H9 (cell line): Measurements from ENCODE around the gene ZNF275. TPM values are rescaled to one million over a fixed set of nuclear protein-coding genes. Genes with fewer than 3 reads are reported as not detected.

ENCODE experiments used
- DNase-seq: peaks from one replicate; pipeline ENCODE4 v3.0.0-alpha.2; 2017
- H2AFZ ChIP-seq: one replicate; pipeline ENCODE4 v1.6.1; 2013; ENCODE audit warnings: mild to moderate bottlenecking, low read length, control low read depth, moderate library complexity
- H2AK5ac ChIP-seq: 2 replicates; pipeline ENCODE4 v1.6.1; 2013; ENCODE audit warnings: low read length, control low read depth, mixed read lengths; ENCODE audit not compliant: insufficient read length
- H2BK120ac ChIP-seq: one replicate; pipeline ENCODE4 v1.6.1; 2013; ENCODE audit warnings: low read depth, mild to moderate bottlenecking, low read length, control low read depth, inconsistent platforms; ENCODE audit not compliant: poor library complexity, severe bottlenecking
- H2BK12ac ChIP-seq: 2 replicates; pipeline ENCODE4 v1.6.1; 2013; ENCODE audit warnings: low read length, control low read depth, mixed read lengths, low read depth; ENCODE audit not compliant: insufficient read length
- H2BK15ac ChIP-seq: 2 replicates; pipeline ENCODE4 v1.6.1; 2013; ENCODE audit warnings: low read depth, low read length, control low read depth
- H2BK20ac ChIP-seq: one replicate; pipeline ENCODE4 v1.6.1; 2013; ENCODE audit warnings: low read depth, mild to moderate bottlenecking, low read length, control low read depth, inconsistent platforms; ENCODE audit not compliant: poor library complexity, severe bottlenecking
- H2BK5ac ChIP-seq: 2 replicates; pipeline ENCODE4 v1.6.1; 2013; ENCODE audit warnings: low read length, control low read depth, mixed read lengths; ENCODE audit not compliant: insufficient read length
- H3K14ac ChIP-seq: 2 replicates; pipeline ENCODE4 v1.6.1; 2013; ENCODE audit warnings: low read length, control low read depth; ENCODE audit not compliant: insufficient read depth
- H3K18ac ChIP-seq: 2 replicates; pipeline ENCODE4 v1.6.1; 2013; ENCODE audit warnings: low read depth, mild to moderate bottlenecking, mixed read lengths, low read length, control low read depth; ENCODE audit not compliant: insufficient read length
- H3K23ac ChIP-seq: 2 replicates; pipeline ENCODE4 v1.6.1; 2013; ENCODE audit warnings: low read length, control low read depth, mixed read lengths, low read depth; ENCODE audit not compliant: insufficient read length
- H3K23me2 ChIP-seq: 2 replicates; pipeline ENCODE4 v1.6.1; 2013; ENCODE audit warnings: low read depth, mild to moderate bottlenecking, mixed read lengths, low read length, control low read depth; ENCODE audit not compliant: insufficient read length, poor library complexity, severe bottlenecking
- H3K27ac ChIP-seq: 2 replicates; pipeline ENCODE4 v1.5.1; 2013; ENCODE audit warnings: low read length, control low read depth, mixed read lengths, low read depth; ENCODE audit not compliant: insufficient read length
- H3K27me3 ChIP-seq: 2 replicates; pipeline ENCODE4 v1.6.1; 2013; ENCODE audit warnings: low read length, control low read depth, inconsistent platforms; ENCODE audit not compliant: insufficient read depth
- H3K4ac ChIP-seq: 2 replicates; pipeline ENCODE4 v1.6.1; 2013; ENCODE audit warnings: low read depth, mild to moderate bottlenecking, control low read depth, inconsistent platforms, low read length, moderate library complexity
- H3K4me1 ChIP-seq: 2 replicates; pipeline ENCODE4 v1.6.1; 2013; ENCODE audit warnings: low read length, control low read depth, inconsistent platforms; ENCODE audit not compliant: insufficient read depth
- H3K4me2 ChIP-seq: 2 replicates; pipeline ENCODE4 v1.6.1; 2013; ENCODE audit warnings: low read length, control low read depth, mixed read lengths; ENCODE audit not compliant: insufficient read length, insufficient read depth
- H3K56ac ChIP-seq: 2 replicates; pipeline ENCODE4 v1.6.1; 2013; ENCODE audit warnings: low read depth, mild to moderate bottlenecking, mixed read lengths, low read length, control low read depth; ENCODE audit not compliant: insufficient read length
- H3K79me1 ChIP-seq: 2 replicates; pipeline ENCODE4 v1.6.1; 2013; ENCODE audit warnings: low read depth, mild to moderate bottlenecking, moderate library complexity, low read length, control low read depth, inconsistent platforms; ENCODE audit not compliant: insufficient read depth, poor library complexity, severe bottlenecking
- H3K79me2 ChIP-seq: 2 replicates; pipeline ENCODE4 v1.6.1; 2013; ENCODE audit warnings: low read length, control low read depth, inconsistent platforms; ENCODE audit not compliant: insufficient read depth
- H3K9ac ChIP-seq: 2 replicates; pipeline ENCODE4 v1.6.1; 2013; ENCODE audit warnings: low read length, control low read depth, mixed read lengths; ENCODE audit not compliant: insufficient read length; ENCODE audit errors: extremely low read depth
- H3K9me3 ChIP-seq: one replicate; pipeline ENCODE4 v1.6.1; 2013; ENCODE audit warnings: low read depth, low read length, inconsistent platforms; ENCODE audit not compliant: control insufficient read depth
- H3T11ph ChIP-seq: one replicate; pipeline ENCODE4 v1.6.1; 2013; ENCODE audit warnings: mild to moderate bottlenecking, low read length, control low read depth, inconsistent platforms
- H4K20me1 ChIP-seq: one replicate; pipeline ENCODE4 v1.6.1; 2013; ENCODE audit not compliant: control insufficient read depth, insufficient read length, insufficient read depth
- H4K5ac ChIP-seq: 2 replicates; pipeline ENCODE4 v1.6.1; 2013; ENCODE audit warnings: low read depth, mild to moderate bottlenecking, mixed read lengths, low read length, control low read depth; ENCODE audit not compliant: insufficient read length
- H4K8ac ChIP-seq: replicated peaks from 2 replicates; pipeline ENCODE4 v1.6.1; 2013; ENCODE audit warnings: low read length, control low read depth, mixed read lengths, low read depth; ENCODE audit not compliant: insufficient read length
- H4K91ac ChIP-seq: 2 replicates; pipeline ENCODE4 v1.6.1; 2013; ENCODE audit warnings: low read depth, mild to moderate bottlenecking, moderate library complexity, mixed read lengths, low read length, control low read depth; ENCODE audit not compliant: insufficient read length
- H3K27ac Mint-ChIP-seq, 3 experiments: 2 replicates in 2 of 3; 3 replicates in 1 of 3; pipeline ENCODE4 v1.8.0; 2020 to 2021; ENCODE audit warnings: mixed read lengths in 3 of 3, mild to moderate bottlenecking in 1 of 3, moderate library complexity in 1 of 3
- H3K27me3 Mint-ChIP-seq: 2 replicates; pipeline ENCODE4 v1.8.0; 2021; ENCODE audit warnings: low read depth, mild to moderate bottlenecking, moderate library complexity, mixed read lengths
- H3K36me3 Mint-ChIP-seq, 3 experiments: 2 replicates in 2 of 3; 3 replicates in 1 of 3; pipeline ENCODE4 v1.8.0; 2020 to 2021; ENCODE audit warnings: low read depth in 3 of 3, mixed read lengths in 3 of 3; ENCODE audit not compliant: insufficient read depth in 1 of 3
- H3K4me1 Mint-ChIP-seq, 2 experiments: 2 replicates each; pipeline ENCODE4 v1.8.0; 2020; ENCODE audit warnings: mixed read lengths in 2 of 2
- H3K4me3 Mint-ChIP-seq, 2 experiments: 2 replicates in 1 of 2; 3 replicates in 1 of 2; pipeline ENCODE4 v1.8.0; 2020 to 2021; ENCODE audit warnings: mild to moderate bottlenecking in 2 of 2, mixed read lengths in 2 of 2, moderate library complexity in 1 of 2
- H3K9me3 Mint-ChIP-seq, 2 experiments: 2 replicates in 1 of 2; 3 replicates in 1 of 2; pipeline ENCODE4 v1.8.0; 2020; ENCODE audit warnings: mild to moderate bottlenecking in 2 of 2, mixed read lengths in 2 of 2, moderate library complexity in 1 of 2
- WGBS: extraction: QIAGEN DNeasy Blood & Tissue Kit; methylation state at CpG from one replicate; pipeline ENCODE4 v1.1.7; 2013; ENCODE audit warnings: missing lambda C conversion rate, low lambda C conversion rate, mixed read lengths; ENCODE audit not compliant: insufficient read length; ENCODE audit errors: extremely low coverage; 5-methylcytosine and 5-hydroxymethylcytosine counted together
- total RNA-seq: library from RNA; stranded (reverse); gene quantifications from 2 replicates; pipeline ENCODE4 v1.2.1, GENCODE V29; 2021
- TF ChIP-seq, protein P1 (sequence below): fragments of 200-600 bp; sonication (generic); conservative IDR thresholded peaks from 3 replicates; pipeline ENCODE4 v1.8.0; 2021; ENCODE audit warnings: antibody characterized with exemption, mild to moderate bottlenecking

The ZNF275 gene
- total RNA-seq, 1 experiment from 2014 or later = 11.8 TPM

DNA sequence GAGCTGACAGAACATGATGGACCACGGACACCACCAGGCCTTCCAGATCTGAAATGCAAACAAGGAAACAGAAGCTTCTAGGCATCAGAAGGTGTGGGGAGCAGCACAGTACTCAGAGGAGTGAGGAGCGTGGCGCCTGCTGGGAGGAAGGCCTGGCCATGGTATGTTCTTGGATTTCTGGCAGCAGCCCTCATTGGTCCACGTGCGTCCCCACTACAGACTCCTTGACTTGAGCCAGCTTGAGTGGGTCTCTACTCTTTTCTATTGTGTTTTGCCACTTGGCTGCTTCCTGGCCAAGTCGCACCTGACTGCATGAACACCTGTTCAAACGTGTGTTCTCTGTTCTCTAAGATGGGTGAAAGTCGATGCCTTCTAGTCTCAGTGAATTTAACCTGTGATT lies 18.0 kb downstream of the ZNF275 start:
- H3K4me3 Mint-ChIP-seq = no peak overlapping the region
- H3K27ac Mint-ChIP-seq = no peak overlapping the region
- Histone ChIP-seq H2AFZ (no peak overlapping the region), H3K4ac (no peak overlapping the region), H3K23me2 (no peaks in the 10 kb centered on the region), H3K27ac (no peak overlapping the region), H3K27me3 (no peaks in the 10 kb centered on the region), H2BK120ac (no peak overlapping the region), H3T11ph (no peak overlapping the region), H2BK12ac (no peak overlapping the region), H3K23ac (no peak overlapping the region), H4K8ac (no peak overlapping the region), H2BK5ac (no peak overlapping the region), H4K91ac (no peak overlapping the region), H2BK20ac (no peak overlapping the region), H3K79me1 (no peaks in the 10 kb centered on the region), H3K9me3 (peaks cover 72% of the 10 kb centered on the region), H4K5ac (no peak overlapping the region), H3K9ac (no peak overlapping the region), H4K20me1 (no peaks in the 10 kb centered on the region), H3K4me1 (no peaks in the 10 kb centered on the region), H2BK15ac (no peak overlapping the region), H3K56ac (no peak overlapping the region), H2AK5ac (no peak overlapping the region), H3K79me2 (no peaks in the 10 kb centered on the region), H3K4me2 (no peak overlapping the region), H3K18ac (no peak overlapping the region), H3K14ac (no peak overlapping the region)
- peaks cover 73 to 87% of the 10 kb centered on the region in 2 experiments for H3K9me3 Mint-ChIP-seq
- H3K4me1 Mint-ChIP-seq = peaks cover 6% of the 10 kb centered on the region in 2 experiments; a peak in 2 of 4 replicates
- peaks cover 22 to 61% (median 41%) of the 10 kb centered on the region in 3 experiments for H3K36me3 Mint-ChIP-seq
- WGBS = no CpG with 5 or more reads among the region's 8 CpGs
- TF ChIP-seq, protein P1, sequence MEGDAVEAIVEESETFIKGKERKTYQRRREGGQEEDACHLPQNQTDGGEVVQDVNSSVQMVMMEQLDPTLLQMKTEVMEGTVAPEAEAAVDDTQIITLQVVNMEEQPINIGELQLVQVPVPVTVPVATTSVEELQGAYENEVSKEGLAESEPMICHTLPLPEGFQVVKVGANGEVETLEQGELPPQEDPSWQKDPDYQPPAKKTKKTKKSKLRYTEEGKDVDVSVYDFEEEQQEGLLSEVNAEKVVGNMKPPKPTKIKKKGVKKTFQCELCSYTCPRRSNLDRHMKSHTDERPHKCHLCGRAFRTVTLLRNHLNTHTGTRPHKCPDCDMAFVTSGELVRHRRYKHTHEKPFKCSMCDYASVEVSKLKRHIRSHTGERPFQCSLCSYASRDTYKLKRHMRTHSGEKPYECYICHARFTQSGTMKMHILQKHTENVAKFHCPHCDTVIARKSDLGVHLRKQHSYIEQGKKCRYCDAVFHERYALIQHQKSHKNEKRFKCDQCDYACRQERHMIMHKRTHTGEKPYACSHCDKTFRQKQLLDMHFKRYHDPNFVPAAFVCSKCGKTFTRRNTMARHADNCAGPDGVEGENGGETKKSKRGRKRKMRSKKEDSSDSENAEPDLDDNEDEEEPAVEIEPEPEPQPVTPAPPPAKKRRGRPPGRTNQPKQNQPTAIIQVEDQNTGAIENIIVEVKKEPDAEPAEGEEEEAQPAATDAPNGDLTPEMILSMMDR = no peak
- peaks cover 3% of the 10 kb centered on the region; the same call in 1 of the 2 replicates for H3K27me3 Mint-ChIP-seq
- no peak for DNase-seq
